Skeletal muscle tissue (tissue), 4 donors: ENCODE measurements around the gene ATG7. TPM values are rescaled to one million over a fixed set of nuclear protein-coding genes. Genes with fewer than 3 reads are reported as not detected.

ENCODE experiments used
- H3K27ac ChIP-seq: one replicate; pipeline ENCODE4 v1.7.0; 2013; ENCODE audit warnings: mild to moderate bottlenecking, low read depth, low read length, inconsistent platforms
- H3K27me3 ChIP-seq, 3 donors: one replicate each; pipeline ENCODE4 v1.7.0; 2013; ENCODE audit warnings: low read length in 3 of 3; ENCODE audit not compliant: control insufficient read depth in 3 of 3, insufficient read depth in 3 of 3
- H3K36me3 ChIP-seq, 3 donors: one replicate each; pipeline ENCODE4 v1.7.0; 2013; ENCODE audit warnings: low read length in 3 of 3; ENCODE audit not compliant: control insufficient read depth in 3 of 3, insufficient read depth in 3 of 3
- H3K4me1 ChIP-seq, 3 donors: one replicate each; pipeline ENCODE4 v1.7.0; 2013; ENCODE audit warnings: low read length in 3 of 3, mild to moderate bottlenecking in 3 of 3; ENCODE audit not compliant: control insufficient read depth in 3 of 3, insufficient read depth in 3 of 3
- H3K4me3 ChIP-seq, 3 donors: one replicate each; pipeline ENCODE4 v1.7.0; 2013; ENCODE audit warnings: low read length in 3 of 3
- H3K9ac ChIP-seq, 3 donors: one replicate each; pipeline ENCODE4 v1.7.0; 2013; ENCODE audit warnings: low read length in 3 of 3, mild to moderate bottlenecking in 3 of 3, moderate library complexity in 2 of 3, low read depth in 1 of 3
- H3K9me3 ChIP-seq, 3 donors: one replicate each; pipeline ENCODE4 v1.7.0; 2013; ENCODE audit warnings: low read length in 3 of 3; ENCODE audit not compliant: control insufficient read depth in 3 of 3
- total RNA-seq: library from RNA; depleted of rRNA; stranded (reverse); fragments of >200 nt; gene quantifications from one replicate; pipeline ENCODE4 v1.2.3, GENCODE V29; 2014
- donor health status: Osteomylitis.

Gene ATG7
- total RNA-seq, 1 donor from 2014 or later: 48.0 TPM

DNA sequence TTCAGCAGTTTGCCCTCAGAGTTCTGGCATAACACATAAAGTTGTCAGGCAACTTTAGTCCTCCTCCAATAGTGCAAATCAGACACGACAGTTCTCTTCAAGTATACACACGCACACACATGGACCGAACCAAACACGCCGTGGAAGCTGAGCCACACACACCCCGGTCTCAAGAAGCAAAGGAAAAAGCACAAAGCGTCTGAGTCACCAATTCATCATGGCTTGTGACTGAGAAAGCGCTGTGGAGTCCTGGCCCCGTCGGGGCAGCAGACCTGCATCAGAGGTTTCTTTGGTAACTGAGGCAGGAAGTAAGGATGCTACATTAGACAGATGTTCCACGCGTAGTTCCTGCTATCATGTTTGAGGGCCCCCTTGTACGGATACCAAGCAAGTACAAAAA lies 285.8 kb downstream of the ATG7 start:
- no peak overlapping the region for H3K9ac ChIP-seq
- H3K27me3 ChIP-seq: no peaks in the 10 kb centered on the region
- peaks cover 78 to 82% (median 80%) of the 10 kb centered on the region in 3 donors for H3K4me1 ChIP-seq
- H3K36me3 ChIP-seq: peaks cover 16 to 29% (median 23%) of the 10 kb centered on the region in 3 donors
- H3K27ac ChIP-seq: peak overlapping the region; percentile 42
- H3K9me3 ChIP-seq: no peaks in the 10 kb centered on the region
- H3K4me3 ChIP-seq: no peak overlapping the region

DNA sequence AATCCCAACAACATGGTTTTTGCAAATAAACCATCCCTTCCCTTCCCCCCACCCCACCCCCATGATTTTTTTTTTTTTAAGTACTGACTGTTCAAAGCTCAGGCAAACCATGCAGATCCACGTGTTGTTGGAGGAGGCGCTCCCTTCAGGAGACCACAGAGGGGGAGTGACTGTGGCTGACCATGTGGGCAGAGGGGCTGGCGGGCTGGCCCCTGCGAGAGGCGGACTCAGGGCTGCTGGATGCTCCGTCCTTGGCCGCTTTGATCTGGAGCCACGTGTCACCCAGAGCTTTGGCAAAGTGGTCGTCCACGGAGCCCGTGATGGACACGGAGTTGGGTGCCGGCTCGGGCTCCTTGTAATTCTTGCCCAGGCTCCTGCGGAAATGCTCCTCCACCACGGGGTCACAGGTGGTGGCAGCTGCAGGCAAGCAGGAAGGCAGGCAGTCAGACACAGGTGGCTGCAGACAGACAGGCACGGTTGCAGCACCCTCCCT lies 286.3 kb downstream of the ATG7 start:
- Histone ChIP-seq H3K4me1 (peaks cover 74 to 82% (median 78%) of the 10 kb centered on the region in 3 donors), H3K36me3 (peaks cover 16 to 31% (median 25%) of the 10 kb centered on the region in 3 donors)

DNA sequence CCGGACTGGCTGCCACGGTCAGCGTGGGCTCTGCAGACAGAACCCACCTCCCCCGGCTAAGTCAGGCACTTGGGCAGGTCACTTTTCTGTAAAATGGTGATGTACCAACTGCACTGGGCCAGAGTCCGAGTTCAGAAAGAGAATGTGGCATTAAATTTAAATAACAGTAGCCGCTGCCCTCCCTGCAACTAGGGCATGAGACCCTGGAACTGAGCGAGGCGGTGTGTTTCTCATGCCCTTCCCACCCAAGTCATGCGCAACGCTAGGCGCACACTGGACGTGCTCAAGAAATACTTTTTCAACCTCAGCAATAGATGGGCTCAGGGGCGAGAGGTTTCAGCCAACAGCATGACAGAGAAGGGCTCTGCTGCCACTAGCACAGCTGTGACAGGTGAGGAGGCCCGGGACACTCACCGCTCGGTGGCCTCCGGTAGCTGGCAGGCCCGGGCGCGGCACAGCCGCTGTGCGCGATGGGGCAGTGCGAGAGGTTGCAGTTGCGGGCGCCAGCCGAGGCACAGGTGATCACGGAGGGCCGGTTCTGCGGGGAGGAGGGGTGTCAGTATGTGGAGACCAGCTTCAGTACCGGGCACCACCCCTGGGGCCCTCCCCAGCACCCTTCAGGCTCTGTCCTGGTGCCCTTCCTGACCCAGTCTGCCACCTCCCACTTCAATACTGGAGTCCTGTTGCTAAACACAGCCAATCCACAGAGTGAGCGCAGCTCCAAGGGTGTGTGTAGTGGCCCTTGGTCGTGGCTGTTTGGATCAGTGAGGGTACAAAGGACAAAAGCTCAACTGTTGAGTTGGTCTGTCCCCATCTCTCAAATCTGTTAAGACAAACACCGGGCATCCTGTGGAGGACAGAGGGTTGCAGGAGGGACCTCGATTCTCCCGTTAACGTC lies 287.0 kb downstream of the ATG7 start:
- Histone ChIP-seq H3K27ac (peak overlapping the region; percentile 28), H3K4me1 (peaks cover 68 to 75% (median 71%) of the 10 kb centered on the region in 3 donors), H3K9me3 (no peaks in the 10 kb centered on the region), H3K9ac (no peak overlapping the region), H3K4me3 (no peak overlapping the region), H3K36me3 (peaks cover 19 to 35% (median 29%) of the 10 kb centered on the region in 3 donors), H3K27me3 (no peaks in the 10 kb centered on the region)

More for the DNA sequence above, 286.3 kb downstream of the ATG7 start:
- Histone ChIP-seq H3K27me3 (no peaks in the 10 kb centered on the region), H3K9ac (no peak overlapping the region), H3K4me3 (no peak overlapping the region), H3K27ac (no peak overlapping the region), H3K9me3 (no peaks in the 10 kb centered on the region)

DNA sequence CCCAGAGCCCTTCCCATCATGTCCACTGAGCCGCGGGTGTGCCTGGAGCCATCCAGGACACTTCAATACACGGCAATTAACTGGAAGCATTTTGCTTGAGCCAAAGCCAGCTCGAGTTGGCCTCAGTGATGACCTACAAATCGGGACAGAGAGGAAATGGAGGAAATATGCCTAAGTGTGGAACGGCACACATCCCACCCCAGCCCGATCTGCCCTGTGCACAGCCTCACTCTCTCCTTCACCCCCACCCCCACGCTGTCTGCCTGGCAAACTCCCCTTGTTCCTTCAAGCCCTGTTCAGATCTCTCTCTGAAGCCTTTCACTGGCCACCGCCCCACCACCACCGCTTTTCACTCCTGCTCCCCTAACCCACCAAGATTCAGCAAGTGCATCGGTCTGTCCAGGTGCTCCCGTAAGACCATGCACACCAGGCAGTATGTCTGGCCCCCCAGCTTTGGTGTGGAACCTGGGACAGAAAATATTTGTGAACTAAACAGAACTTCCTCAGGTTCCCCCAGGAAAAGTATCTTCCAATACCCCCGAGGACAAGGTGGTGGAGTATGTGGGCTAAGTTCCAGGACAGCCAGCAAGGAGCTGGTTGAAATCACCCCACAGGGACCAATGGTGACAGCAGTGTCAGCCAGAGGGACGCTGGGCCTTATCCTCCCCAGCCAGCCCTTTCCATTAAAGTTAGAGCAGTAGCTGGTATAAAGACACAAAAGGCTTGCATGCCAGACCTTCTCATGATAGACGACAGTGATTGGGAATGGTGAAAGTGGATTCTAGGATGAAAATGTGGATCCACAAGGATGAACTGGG lies 287.8 kb downstream of the ATG7 start:
- Histone ChIP-seq H3K36me3 (peaks cover 19 to 32% (median 27%) of the 10 kb centered on the region in 3 donors), H3K9me3 (no peaks in the 10 kb centered on the region), H3K27me3 (no peaks in the 10 kb centered on the region), H3K27ac (peak overlapping the region; percentile 28), H3K4me3 (peak overlapping the region in 1 of 3 donors; percentile 2), H3K4me1 (peaks cover 66 to 71% (median 67%) of the 10 kb centered on the region in 3 donors), H3K9ac (no peak overlapping the region)

DNA sequence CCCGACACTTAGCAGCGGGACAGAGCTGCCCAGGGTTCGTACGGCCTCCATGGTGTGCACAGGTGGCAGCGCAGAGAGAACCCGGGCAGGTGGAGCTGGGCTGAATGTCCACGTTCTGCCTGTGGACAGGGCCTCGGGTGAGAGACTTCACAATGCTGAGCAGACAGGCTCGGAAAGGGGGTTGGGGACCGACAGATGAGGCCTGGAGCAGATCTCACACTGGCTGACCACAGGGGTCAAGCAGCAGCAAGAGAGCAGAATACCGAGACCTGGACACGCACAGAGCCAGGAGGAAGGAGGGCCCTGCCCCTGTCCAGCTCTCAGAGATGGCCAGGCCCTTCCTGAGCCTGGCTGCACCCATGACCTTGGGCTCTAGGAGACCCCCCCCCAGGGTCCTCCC lies 288.5 kb downstream of the ATG7 start:
- peaks cover 60 to 64% (median 61%) of the 10 kb centered on the region in 3 donors for H3K4me1 ChIP-seq
- H3K27ac ChIP-seq: peak overlapping the region; percentile 28
- H3K36me3 ChIP-seq: peaks cover 24 to 37% (median 31%) of the 10 kb centered on the region in 3 donors
- H3K4me3 ChIP-seq: no peak overlapping the region
- H3K9ac ChIP-seq: peak overlapping the region in 1 of 3 donors; percentile 25
- no peaks in the 10 kb centered on the region for H3K27me3 ChIP-seq
- H3K9me3 ChIP-seq: no peaks in the 10 kb centered on the region

DNA sequence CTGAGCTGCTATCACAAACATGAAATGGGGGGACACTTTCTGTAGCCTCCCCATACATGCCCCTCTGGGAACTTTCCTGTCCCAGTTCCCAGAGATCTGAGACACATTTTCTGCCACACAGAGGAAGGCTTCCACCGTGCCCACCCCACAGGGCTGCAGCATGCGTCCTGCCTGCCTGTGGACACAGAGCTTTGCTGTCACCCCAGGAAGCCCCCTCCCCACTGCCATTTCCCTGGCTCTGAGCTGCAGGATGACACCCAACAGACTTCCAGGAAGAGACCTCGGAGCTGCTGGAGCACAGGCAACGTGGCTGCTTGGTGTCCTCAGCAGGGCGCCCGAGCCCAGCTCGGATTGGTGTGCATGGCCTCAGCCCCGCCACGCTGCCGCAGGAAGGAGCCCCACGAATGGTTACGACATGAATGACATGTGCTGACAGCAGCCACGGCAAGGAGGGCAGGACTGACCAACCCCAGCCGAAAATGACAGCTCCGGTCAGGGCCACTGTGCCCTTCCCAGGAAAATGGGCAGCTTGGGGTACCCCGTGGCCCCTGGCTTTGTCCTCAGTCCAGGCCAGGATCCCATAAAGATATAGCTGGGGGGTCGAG lies 290.2 kb downstream of the ATG7 start:
- no peak overlapping the region for H3K4me3 ChIP-seq
- no peaks in the 10 kb centered on the region for H3K9me3 ChIP-seq
- no peak overlapping the region for H3K9ac ChIP-seq
- H3K4me1 ChIP-seq: peaks cover 49 to 53% (median 52%) of the 10 kb centered on the region in 3 donors
- H3K36me3 ChIP-seq: peaks cover 14 to 42% (median 41%) of the 10 kb centered on the region in 3 donors
- peak overlapping the region; percentile 14 for H3K27ac ChIP-seq
- no peaks in the 10 kb centered on the region for H3K27me3 ChIP-seq

DNA sequence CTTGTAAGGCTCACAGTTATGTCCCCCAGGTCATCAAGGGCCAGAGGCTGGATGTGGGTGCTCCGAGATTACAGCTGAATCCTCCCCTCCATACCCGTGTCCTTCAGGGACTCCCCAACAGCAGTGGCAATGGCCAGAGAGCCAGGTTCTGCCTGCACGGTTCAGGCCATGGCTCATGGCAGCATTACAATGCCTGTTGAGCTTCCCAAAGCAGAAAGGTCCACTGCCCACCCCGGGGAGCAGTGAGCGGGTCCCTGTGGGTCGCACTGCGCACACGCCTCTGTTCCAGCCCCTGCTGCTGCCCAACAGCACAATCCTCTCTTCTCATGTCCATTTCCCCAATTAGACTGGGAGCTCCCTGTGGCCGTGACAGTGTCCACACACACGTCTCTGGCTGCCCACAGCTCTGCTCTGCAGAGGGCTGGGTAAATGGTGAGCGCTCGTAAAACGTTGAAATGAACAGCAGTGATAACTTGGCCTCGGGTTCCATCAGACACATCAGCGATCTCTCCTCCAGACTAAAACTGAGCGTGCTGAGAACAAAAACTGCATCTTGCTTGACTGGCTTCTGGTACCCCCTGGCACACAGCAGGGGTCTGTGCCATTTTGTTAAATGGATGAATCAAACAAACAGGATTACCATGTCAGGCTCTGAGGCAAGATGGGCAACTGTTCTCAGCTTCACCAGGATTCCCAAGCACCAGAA lies 291.1 kb downstream of the ATG7 start:
- H3K4me3 ChIP-seq: no peak overlapping the region
- no peaks in the 10 kb centered on the region for H3K9me3 ChIP-seq
- H3K9ac ChIP-seq: peak overlapping the region in 1 of 3 donors; percentile 40
- H3K36me3 ChIP-seq: peaks cover 14 to 41% (median 41%) of the 10 kb centered on the region in 3 donors
- H3K27ac ChIP-seq: peak overlapping the region; percentile 14
- H3K27me3 ChIP-seq: no peaks in the 10 kb centered on the region
- H3K4me1 ChIP-seq: peaks cover 49 to 55% (median 54%) of the 10 kb centered on the region in 3 donors

DNA sequence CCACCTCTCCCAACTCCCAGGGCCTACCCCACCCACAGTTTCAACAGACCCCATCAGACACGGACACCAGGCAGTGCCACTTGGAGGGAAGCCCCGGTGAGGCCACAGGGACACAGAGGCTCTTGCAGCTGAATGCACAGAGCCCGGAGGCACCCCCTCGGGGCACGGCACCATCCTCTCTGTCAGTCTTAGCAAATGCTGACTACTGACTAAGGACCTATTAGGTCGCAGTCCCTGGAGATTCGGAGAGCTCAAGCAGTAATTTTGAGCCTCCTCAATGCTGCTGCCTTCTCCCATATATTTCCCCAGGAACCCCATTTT lies 291.6 kb downstream of the ATG7 start:
- Histone ChIP-seq H3K9me3 (no peaks in the 10 kb centered on the region), H3K27ac (no peak overlapping the region), H3K27me3 (no peaks in the 10 kb centered on the region), H3K4me1 (peaks cover 50 to 56% (median 54%) of the 10 kb centered on the region in 3 donors), H3K9ac (no peak overlapping the region), H3K36me3 (peaks cover 11 to 37% (median 36%) of the 10 kb centered on the region in 3 donors), H3K4me3 (no peak overlapping the region)

DNA sequence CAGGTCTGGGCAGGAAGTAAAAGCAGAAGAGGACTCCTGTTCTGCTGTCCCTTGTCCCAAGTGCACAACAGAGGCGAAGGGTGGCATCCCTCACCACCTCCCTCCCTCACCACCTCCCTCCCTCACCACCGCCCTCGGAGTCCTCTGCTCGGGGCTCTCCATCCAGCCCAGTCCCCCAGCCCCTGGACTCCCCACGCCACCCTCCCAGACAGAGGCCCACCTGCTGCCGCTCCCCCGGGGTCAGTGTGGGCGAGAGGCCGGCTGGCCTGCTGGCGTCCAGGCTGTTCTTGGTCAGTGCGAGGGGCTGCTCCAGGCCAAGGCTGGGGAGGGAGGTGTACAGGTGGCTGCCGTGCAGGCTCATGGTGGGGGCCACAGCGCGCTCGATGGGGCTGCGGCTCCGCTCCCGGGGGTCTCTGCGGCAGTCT lies 292.4 kb downstream of the ATG7 start:
- H3K4me1 ChIP-seq: peaks cover 49 to 56% (median 54%) of the 10 kb centered on the region in 3 donors
- H3K9ac ChIP-seq: no peak overlapping the region
- H3K4me3 ChIP-seq: no peak overlapping the region
- no peak overlapping the region for H3K27ac ChIP-seq
- no peaks in the 10 kb centered on the region for H3K27me3 ChIP-seq
- no peaks in the 10 kb centered on the region for H3K9me3 ChIP-seq
- peaks cover 8 to 33% (median 33%) of the 10 kb centered on the region in 3 donors for H3K36me3 ChIP-seq
